HL-60 (cell line): ENCODE results near the gene RANBP9.

Experiments used
- GABPA ChIP-seq: IDR thresholded peaks from 2 replicates; pipeline ENCODE4 v1.6.1; 2012; ENCODE audit warnings: low read depth
- POLR2AphosphoS5 ChIP-seq: IDR thresholded peaks from 2 replicates; pipeline ENCODE4 v1.6.1; 2012; ENCODE audit warnings: low read depth
- SPI1 ChIP-seq: IDR thresholded peaks from 2 replicates; pipeline ENCODE4 v1.6.1; 2012; ENCODE audit warnings: low read depth, mild to moderate bottlenecking, borderline replicate concordance
- TF ChIP-seq, protein P1 (sequence below): IDR thresholded peaks from one replicate; pipeline ENCODE4 v1.5.1; 2011; ENCODE audit warnings: low read length, control low read depth, inconsistent platforms; ENCODE audit not compliant: insufficient read depth
- TF ChIP-seq, protein P2 (sequence below): IDR thresholded peaks from 2 replicates; pipeline ENCODE4 v1.6.1; 2012; ENCODE audit warnings: low read depth; ENCODE audit not compliant: insufficient replicate concordance

GRCh38 chr6:13687917-13688351 is 23.7 kb downstream of the RANBP9 start:
- TF ChIP-seq, protein P1, sequence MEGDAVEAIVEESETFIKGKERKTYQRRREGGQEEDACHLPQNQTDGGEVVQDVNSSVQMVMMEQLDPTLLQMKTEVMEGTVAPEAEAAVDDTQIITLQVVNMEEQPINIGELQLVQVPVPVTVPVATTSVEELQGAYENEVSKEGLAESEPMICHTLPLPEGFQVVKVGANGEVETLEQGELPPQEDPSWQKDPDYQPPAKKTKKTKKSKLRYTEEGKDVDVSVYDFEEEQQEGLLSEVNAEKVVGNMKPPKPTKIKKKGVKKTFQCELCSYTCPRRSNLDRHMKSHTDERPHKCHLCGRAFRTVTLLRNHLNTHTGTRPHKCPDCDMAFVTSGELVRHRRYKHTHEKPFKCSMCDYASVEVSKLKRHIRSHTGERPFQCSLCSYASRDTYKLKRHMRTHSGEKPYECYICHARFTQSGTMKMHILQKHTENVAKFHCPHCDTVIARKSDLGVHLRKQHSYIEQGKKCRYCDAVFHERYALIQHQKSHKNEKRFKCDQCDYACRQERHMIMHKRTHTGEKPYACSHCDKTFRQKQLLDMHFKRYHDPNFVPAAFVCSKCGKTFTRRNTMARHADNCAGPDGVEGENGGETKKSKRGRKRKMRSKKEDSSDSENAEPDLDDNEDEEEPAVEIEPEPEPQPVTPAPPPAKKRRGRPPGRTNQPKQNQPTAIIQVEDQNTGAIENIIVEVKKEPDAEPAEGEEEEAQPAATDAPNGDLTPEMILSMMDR = no peak
- TF ChIP-seq POLR2AphosphoS5 = no peak
- TF ChIP-seq, protein P2, sequence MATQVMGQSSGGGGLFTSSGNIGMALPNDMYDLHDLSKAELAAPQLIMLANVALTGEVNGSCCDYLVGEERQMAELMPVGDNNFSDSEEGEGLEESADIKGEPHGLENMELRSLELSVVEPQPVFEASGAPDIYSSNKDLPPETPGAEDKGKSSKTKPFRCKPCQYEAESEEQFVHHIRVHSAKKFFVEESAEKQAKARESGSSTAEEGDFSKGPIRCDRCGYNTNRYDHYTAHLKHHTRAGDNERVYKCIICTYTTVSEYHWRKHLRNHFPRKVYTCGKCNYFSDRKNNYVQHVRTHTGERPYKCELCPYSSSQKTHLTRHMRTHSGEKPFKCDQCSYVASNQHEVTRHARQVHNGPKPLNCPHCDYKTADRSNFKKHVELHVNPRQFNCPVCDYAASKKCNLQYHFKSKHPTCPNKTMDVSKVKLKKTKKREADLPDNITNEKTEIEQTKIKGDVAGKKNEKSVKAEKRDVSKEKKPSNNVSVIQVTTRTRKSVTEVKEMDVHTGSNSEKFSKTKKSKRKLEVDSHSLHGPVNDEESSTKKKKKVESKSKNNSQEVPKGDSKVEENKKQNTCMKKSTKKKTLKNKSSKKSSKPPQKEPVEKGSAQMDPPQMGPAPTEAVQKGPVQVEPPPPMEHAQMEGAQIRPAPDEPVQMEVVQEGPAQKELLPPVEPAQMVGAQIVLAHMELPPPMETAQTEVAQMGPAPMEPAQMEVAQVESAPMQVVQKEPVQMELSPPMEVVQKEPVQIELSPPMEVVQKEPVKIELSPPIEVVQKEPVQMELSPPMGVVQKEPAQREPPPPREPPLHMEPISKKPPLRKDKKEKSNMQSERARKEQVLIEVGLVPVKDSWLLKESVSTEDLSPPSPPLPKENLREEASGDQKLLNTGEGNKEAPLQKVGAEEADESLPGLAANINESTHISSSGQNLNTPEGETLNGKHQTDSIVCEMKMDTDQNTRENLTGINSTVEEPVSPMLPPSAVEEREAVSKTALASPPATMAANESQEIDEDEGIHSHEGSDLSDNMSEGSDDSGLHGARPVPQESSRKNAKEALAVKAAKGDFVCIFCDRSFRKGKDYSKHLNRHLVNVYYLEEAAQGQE = no peak
- TF ChIP-seq GABPA = no peak
- no peak for TF ChIP-seq SPI1
